Measurements from ENCODE around the gene GABRA5. TPM values are rescaled to one million over a fixed set of nuclear protein-coding genes. Genes with fewer than 3 reads are reported as not detected.

The GABRA5 gene
- polyA plus RNA-seq, 1 donor (not counting 4 experiments of a cell fraction or from before 2014, with no cell fraction given) = 0.03 TPM

DNA sequence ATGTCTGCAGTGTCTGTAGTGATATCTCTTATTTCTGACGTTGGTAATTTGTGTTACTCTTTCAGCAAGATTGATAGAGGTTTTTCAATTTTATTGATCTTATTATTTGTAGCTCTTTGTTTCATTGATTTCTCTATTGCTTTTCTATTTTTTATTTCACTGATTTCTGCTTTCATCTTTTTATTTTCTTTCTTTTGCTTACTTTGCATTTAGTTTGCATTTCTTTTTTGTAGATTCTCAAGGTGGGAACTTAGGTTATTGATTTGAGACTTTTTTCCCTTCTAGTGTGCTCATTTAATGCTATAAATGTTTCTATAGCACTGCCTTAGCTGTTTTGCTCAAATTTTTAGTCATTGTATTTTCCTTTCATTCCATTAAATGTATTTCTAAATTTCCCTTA lies 54.6 kb downstream of the GABRA5 start:
- no peak overlapping the region for H3K4me3 ChIP-seq (ENCODE audit: control insufficient read depth in 2 of 3, extremely low read depth in 1 of 3, insufficient read depth in 2 of 3, low read depth in 1 of 3, low read length in 3 of 3)

DNA sequence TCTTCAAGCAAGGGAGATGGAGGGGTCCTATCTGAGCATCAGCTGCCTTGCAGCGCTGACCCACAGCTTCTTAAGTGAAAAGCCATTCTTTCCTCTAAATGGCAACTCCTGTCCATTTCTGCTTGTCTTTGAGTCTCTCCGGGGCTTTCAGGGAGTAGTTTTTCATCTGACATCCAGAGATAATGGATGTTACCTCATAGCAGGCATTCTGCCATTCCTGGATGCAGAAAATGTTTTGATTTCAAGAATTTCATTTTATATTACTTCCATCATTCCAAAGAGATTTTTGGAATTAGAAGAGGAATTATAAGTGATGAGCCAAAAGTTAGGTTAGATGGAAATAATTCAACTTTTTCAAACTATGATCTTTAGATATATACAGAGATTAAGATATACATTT lies 59.2 kb downstream of the GABRA5 start:
- no peak overlapping the region for H3K4me2 ChIP-seq (ENCODE audit: control insufficient read depth, extremely low read depth, insufficient read depth, low read depth, low read length)
- no peak overlapping the region for H3K4me3 ChIP-seq (ENCODE audit: control insufficient read depth in 2 of 3, extremely low read depth in 1 of 3, insufficient read depth in 2 of 3, low read depth in 1 of 3, low read length in 3 of 3)
- no peak for DNase-seq (ENCODE audit: low read depth, low spot score)
- H3K27ac ChIP-seq (ENCODE audit: control insufficient read depth, insufficient read depth, low read length) = no peak overlapping the region
- H4K20me1 ChIP-seq (ENCODE audit: control insufficient read depth, extremely low read depth, insufficient read depth, low read length) = no peaks in the 10 kb centered on the region
- TF ChIP-seq, protein P1, sequence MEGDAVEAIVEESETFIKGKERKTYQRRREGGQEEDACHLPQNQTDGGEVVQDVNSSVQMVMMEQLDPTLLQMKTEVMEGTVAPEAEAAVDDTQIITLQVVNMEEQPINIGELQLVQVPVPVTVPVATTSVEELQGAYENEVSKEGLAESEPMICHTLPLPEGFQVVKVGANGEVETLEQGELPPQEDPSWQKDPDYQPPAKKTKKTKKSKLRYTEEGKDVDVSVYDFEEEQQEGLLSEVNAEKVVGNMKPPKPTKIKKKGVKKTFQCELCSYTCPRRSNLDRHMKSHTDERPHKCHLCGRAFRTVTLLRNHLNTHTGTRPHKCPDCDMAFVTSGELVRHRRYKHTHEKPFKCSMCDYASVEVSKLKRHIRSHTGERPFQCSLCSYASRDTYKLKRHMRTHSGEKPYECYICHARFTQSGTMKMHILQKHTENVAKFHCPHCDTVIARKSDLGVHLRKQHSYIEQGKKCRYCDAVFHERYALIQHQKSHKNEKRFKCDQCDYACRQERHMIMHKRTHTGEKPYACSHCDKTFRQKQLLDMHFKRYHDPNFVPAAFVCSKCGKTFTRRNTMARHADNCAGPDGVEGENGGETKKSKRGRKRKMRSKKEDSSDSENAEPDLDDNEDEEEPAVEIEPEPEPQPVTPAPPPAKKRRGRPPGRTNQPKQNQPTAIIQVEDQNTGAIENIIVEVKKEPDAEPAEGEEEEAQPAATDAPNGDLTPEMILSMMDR (optimal IDR thresholded peaks at IDR 0.05 in 1 of 3, IDR thresholded peaks at IDR 0.05 in 1 of 3, conservative IDR thresholded peaks at IDR 0.05 in 1 of 3; ENCODE audit: extremely low read depth in 1 of 3, insufficient read depth in 2 of 3, low read length in 3 of 3) = no peak
- TF ChIP-seq EZH2 (IDR thresholded peaks at IDR 0.05; ENCODE audit: low read length) = no peak
- no peaks in the 10 kb centered on the region for H3K27me3 ChIP-seq (ENCODE audit: control insufficient read depth, extremely low read depth, insufficient read depth, low read length)
- no peak overlapping the region for H3K9ac ChIP-seq (ENCODE audit: control insufficient read depth, extremely low read depth, insufficient read depth, low read length)
- FAIRE-seq = no peak
- no peaks in the 10 kb centered on the region for H3K36me3 ChIP-seq (ENCODE audit: control insufficient read depth in 2 of 2, extremely low read depth in 1 of 2, insufficient read depth in 2 of 2, low read length in 2 of 2)
- H3K79me2 ChIP-seq (ENCODE audit: control insufficient read depth, insufficient read depth, low read length) = no peaks in the 10 kb centered on the region
- peaks cover 2% of the 10 kb centered on the region for H3K9me3 ChIP-seq (ENCODE audit: control insufficient read depth, low read depth, low read length)
- H3K9me1 ChIP-seq (ENCODE audit: control insufficient read depth, extremely low read depth, insufficient read depth, low read length) = no peaks in the 10 kb centered on the region
- dilution Hi-C loops (cut with MboI; ENCODE audit: extremely low pct_ligation_motif_present, low sequenced_read_pairs) = no loop called here
- H2AFZ ChIP-seq (ENCODE audit: control insufficient read depth, low read length) = no peak overlapping the region
- H3K4me1 ChIP-seq (ENCODE audit: control insufficient read depth, extremely low read depth, insufficient read depth, low read length) = no peaks in the 10 kb centered on the region

More for the DNA sequence above, 54.6 kb downstream of the GABRA5 start:
- FAIRE-seq = no peak
- no peak for DNase-seq (ENCODE audit: low read depth, low spot score)
- TF ChIP-seq, protein P1 (optimal IDR thresholded peaks at IDR 0.05 in 1 of 3, IDR thresholded peaks at IDR 0.05 in 1 of 3, conservative IDR thresholded peaks at IDR 0.05 in 1 of 3; ENCODE audit: extremely low read depth in 1 of 3, insufficient read depth in 2 of 3, low read length in 3 of 3) = no peak
- Histone ChIP-seq H3K79me2 (ENCODE audit: control insufficient read depth, insufficient read depth, low read length) (no peaks in the 10 kb centered on the region), H3K27ac (ENCODE audit: control insufficient read depth, insufficient read depth, low read length) (no peak overlapping the region), H3K9ac (ENCODE audit: control insufficient read depth, extremely low read depth, insufficient read depth, low read length) (no peak overlapping the region), H3K36me3 (ENCODE audit: control insufficient read depth in 2 of 2, extremely low read depth in 1 of 2, insufficient read depth in 2 of 2, low read length in 2 of 2) (no peaks in the 10 kb centered on the region), H3K9me3 (ENCODE audit: control insufficient read depth, low read depth, low read length) (peaks cover 2% of the 10 kb centered on the region), H3K4me2 (ENCODE audit: control insufficient read depth, extremely low read depth, insufficient read depth, low read depth, low read length) (no peak overlapping the region), H2AFZ (ENCODE audit: control insufficient read depth, low read length) (no peak overlapping the region), H3K9me1 (ENCODE audit: control insufficient read depth, extremely low read depth, insufficient read depth, low read length) (no peaks in the 10 kb centered on the region), H3K4me1 (ENCODE audit: control insufficient read depth, extremely low read depth, insufficient read depth, low read length) (no peaks in the 10 kb centered on the region), H3K27me3 (ENCODE audit: control insufficient read depth, extremely low read depth, insufficient read depth, low read length) (no peaks in the 10 kb centered on the region), H4K20me1 (ENCODE audit: control insufficient read depth, extremely low read depth, insufficient read depth, low read length) (no peaks in the 10 kb centered on the region)
- dilution Hi-C loops (cut with MboI; ENCODE audit: extremely low pct_ligation_motif_present, low sequenced_read_pairs) = no loop called here
